Measurements from ENCODE around the gene GRAMD1A.
"Not testable (repeated sequence)": the region's sequence is repeated elsewhere in the genome, so short reads cannot be mapped to it uniquely, and the experiment has no call there.

DNA sequence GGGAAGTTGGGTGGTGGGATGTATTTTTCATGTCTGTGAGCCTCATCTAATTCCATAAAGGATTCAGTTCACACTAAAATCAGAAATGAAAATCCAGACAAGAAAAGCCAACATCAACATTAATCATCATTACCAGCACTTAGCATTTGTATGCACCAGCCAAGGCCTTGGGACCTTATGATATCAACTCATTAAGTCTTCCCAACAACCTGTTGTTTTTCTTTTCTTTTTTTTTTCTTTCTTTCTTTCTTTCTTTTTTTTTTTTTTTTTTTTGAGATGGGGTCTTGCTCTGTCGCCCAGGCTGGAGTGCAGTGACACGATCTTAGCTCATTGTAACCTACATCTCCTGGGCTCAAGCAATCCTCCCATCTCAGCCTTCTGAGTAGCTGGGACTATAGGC, 50.5 kb downstream of the GRAMD1A start:
- TF ChIP-seq CTCF (conservative IDR thresholded peaks at IDR 0.05); EZH2 (IDR thresholded peaks at IDR 0.05; ENCODE audit: low read depth): not testable (repeated sequence)

All from PC-9 (cell line).